Activated CD4-positive, alpha-beta T cell treated with anti-CD3 and anti-CD28 coated beads, Interleukin-2, amount 10 ng/mL, durations not matched to agents 7 days and 5 days (primary cell): ENCODE data around the gene TDRD9. TPM values are rescaled to one million over a fixed set of nuclear protein-coding genes. Genes with fewer than 3 reads are reported as not detected.

Experiments used
- CTCF ChIA-PET: fragments of 350-600 bp; sonication (Branson Sonifier 250); formaldehyde crosslinking; loops from one replicate; lab custom pipeline; 2021; ENCODE audit warnings: antibody characterized with exemption; lab: Charles Lee
- POLR2A ChIA-PET: fragments of 350-600 bp; sonication (Branson Sonifier 250); formaldehyde crosslinking; loops from one replicate; lab custom pipeline; 2021; ENCODE audit warnings: antibody characterized with exemption; lab: Charles Lee
- DNase-seq: peaks from one replicate; pipeline ENCODE4 v3.0.0-alpha.2; 2020
- H3K27ac Mint-ChIP-seq: one replicate; pipeline ENCODE4 v1.8.0; 2021; ENCODE audit warnings: mild to moderate bottlenecking, moderate library complexity, mixed read lengths
- H3K27me3 Mint-ChIP-seq: one replicate; pipeline ENCODE4 v1.8.0; 2021; ENCODE audit warnings: mixed read lengths
- H3K36me3 Mint-ChIP-seq: one replicate; pipeline ENCODE4 v1.8.0; 2021; ENCODE audit warnings: low read depth, mixed read lengths
- H3K4me1 Mint-ChIP-seq: one replicate; pipeline ENCODE4 v1.8.0; 2021; ENCODE audit warnings: mixed read lengths
- H3K4me3 Mint-ChIP-seq: one replicate; pipeline ENCODE4 v1.8.0; 2021; ENCODE audit warnings: mild to moderate bottlenecking, moderate library complexity, mixed read lengths
- H3K9me3 Mint-ChIP-seq: one replicate; pipeline ENCODE4 v1.8.0; 2021; ENCODE audit warnings: mixed read lengths
- total RNA-seq, 2 experiments: library from RNA; stranded (reverse); gene quantifications; one replicate each; pipeline ENCODE4 v1.2.3, GENCODE V29; 2021

The TDRD9 gene
- total RNA-seq, 2 experiments from 2014 or later: 0.60 to 0.62 TPM

DNA sequence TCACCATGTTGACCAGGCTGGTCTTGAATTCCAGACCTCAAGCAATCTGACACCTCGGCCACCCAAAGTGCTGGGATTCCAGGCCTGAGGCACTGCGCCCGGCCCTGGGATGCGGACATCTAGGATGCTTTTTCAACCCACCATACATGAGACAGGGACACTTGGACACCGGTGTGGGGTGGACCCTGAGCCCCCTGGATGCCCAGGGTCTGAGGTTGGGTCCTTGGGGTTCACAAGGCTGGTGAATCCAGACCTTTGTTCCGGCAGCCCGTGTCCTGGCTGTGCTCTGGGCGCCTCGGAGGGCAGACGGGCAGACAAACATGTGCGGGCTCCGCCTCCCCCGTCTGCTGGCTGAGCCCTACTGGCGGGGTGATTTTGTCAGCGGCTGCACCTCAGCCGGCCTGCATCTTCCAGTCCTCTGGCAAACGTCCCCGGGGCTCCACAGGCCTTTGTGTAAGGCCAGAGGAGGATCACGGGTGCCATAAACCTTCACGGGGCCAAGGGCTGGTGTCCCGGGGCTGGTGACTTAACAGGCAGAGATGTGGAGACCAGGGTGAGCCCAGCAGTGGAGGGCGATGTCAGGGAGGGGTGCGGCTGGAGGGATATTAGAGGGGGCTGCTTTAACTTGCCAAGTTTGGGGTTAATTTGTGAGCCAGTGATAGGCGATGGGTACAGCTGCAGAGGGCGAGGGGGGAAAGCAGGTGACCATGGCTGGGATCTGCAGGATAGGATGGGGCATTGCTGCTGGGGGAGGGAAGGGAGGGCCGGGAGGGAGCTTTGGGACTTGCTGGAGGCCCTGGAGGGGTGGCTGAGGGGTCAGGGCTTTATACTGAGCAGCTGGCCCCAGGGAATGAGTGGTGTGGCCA lies 163.0 kb downstream of the TDRD9 start:
- no peak overlapping the region for H3K27ac Mint-ChIP-seq
- CTCF ChIA-PET: no interaction called here
- H3K4me1 Mint-ChIP-seq: peaks cover 3% of the 10 kb centered on the region
- DNase-seq: no peak
- POLR2A ChIA-PET: no interaction called here
- no peak overlapping the region for H3K4me3 Mint-ChIP-seq
- no peaks in the 10 kb centered on the region for H3K36me3 Mint-ChIP-seq
- H3K27me3 Mint-ChIP-seq: peaks cover 2% of the 10 kb centered on the region
- no peaks in the 10 kb centered on the region for H3K9me3 Mint-ChIP-seq

DNA sequence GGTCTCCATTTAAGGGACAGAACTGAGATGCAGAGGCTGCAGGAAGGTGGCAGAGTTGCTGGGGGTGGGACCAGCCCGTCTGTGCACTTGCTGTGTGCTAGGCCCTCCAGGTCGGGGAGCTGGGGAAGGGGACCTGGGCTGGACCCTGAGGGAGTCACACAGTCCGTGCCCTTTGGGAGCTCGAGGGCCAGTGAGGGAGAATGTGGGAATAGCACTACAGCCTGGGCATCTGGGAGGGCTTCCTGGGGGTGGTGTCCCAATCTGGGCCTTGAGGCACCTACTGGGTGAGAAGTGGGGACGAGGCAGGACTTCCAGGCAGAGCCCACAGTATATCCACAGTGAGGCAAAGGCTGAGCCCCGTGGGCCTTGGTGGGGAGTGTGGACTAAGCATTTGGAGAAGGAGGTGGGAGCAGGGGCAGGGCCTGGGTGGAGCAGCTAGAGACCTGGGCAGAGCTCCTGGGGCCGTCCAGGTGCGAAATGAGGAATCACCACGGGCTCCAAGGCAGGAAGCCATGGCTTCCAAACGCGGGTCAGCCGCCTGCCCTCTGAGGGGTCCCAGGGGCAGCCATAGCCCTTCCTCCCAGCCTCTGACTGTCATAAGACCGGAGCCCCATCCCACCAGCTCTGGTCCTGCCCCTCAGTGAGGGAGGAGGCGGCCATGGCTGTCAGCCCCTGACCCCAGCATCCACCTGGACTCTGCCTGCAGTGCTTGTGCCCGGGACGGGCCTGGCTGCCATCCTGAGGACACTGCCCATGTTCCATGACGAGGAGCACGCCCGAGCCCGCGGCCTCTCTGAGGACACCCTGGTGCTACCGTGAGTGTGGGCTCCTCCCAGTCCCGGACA lies 163.9 kb downstream of the TDRD9 start:
- DNase-seq: no peak
- CTCF ChIA-PET: no interaction called here
- POLR2A ChIA-PET: no interaction called here

DNA sequence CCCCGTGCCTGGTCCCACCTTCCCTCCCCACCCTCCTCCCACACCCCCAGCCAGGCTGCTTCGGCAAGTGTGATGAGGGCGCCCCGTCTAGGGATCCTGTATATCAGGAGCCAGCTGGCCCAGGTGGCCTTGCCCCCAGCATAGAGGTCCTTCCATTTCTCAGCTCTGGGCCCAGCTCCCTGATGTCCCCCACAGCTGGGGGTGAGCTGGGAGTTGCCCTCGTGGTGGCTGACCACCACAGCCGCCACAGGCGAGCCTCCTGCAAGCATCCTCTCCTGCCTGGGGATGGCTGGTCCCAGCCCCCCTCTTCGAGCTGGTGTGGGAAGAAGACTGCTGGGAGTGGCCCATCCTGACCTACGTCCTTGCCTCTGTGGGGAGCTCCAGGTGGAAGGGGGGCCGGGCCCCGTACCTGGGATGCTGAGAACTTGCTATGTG lies 164.7 kb downstream of the TDRD9 start:
- ChIA-PET POLR2A (no interaction called here), CTCF (interaction anchor here (2.4 kb wide), 1 partner anchor 15 kb away, joined by 16 read pairs; no protein-coding TSS in a partner anchor)
- no peak for DNase-seq
- Mint-ChIP-seq H3K9me3 (no peaks in the 10 kb centered on the region), H3K4me3 (no peak overlapping the region), H3K4me1 (peaks cover 3% of the 10 kb centered on the region), H3K36me3 (no peaks in the 10 kb centered on the region), H3K27ac (no peak overlapping the region), H3K27me3 (no peaks in the 10 kb centered on the region)

More for the DNA sequence above, 163.9 kb downstream of the TDRD9 start:
- no peaks in the 10 kb centered on the region for H3K9me3 Mint-ChIP-seq
- no peak overlapping the region for H3K4me3 Mint-ChIP-seq
- H3K27ac Mint-ChIP-seq: no peak overlapping the region
- no peaks in the 10 kb centered on the region for H3K27me3 Mint-ChIP-seq
- H3K36me3 Mint-ChIP-seq: no peaks in the 10 kb centered on the region
- peaks cover 3% of the 10 kb centered on the region for H3K4me1 Mint-ChIP-seq

DNA sequence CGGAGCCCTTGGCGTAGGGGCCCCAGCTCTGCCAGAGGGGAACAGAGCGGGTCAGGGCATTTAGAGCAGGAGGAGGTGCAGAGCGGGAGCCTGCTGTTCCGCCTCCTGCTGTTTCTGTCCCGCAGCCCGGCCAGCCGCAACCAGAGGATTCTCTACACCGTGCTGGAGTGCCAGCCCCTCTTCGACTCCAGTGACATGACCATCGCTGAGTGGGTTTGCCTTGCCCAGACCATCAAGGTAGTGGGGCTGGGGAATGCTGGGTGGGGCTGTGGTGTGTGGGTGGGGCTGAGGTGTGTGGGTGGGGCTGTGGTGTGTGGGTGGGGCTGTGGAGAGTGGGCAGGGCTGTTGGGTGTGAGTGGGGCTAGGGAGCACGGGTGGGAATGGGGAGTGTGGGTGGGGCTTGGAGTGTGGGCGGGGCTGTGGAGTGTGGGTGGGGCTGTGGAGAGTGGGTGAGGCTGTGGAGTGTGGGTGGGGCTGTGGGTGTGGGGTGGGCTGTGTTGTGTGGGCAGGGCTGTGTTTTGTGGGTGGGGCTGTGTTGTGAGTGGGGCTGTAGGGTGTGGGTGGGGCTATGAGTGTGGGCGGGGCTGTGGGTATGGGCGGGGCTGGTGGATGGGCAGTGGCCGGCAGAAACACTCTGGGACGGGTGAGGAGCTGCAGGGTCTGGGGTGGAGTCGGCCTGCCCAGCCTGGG lies 165.3 kb downstream of the TDRD9 start:
- Mint-ChIP-seq H3K27me3 (no peaks in the 10 kb centered on the region), H3K27ac (no peak overlapping the region), H3K36me3 (no peaks in the 10 kb centered on the region), H3K9me3 (no peaks in the 10 kb centered on the region), H3K4me1 (peaks cover 3% of the 10 kb centered on the region), H3K4me3 (no peak overlapping the region)
- POLR2A ChIA-PET: no interaction called here
- CTCF ChIA-PET: interaction anchor here (2.4 kb wide), 1 partner anchor 16 kb away, joined by 16 read pairs; no protein-coding TSS in a partner anchor
- DNase-seq: no peak

DNA sequence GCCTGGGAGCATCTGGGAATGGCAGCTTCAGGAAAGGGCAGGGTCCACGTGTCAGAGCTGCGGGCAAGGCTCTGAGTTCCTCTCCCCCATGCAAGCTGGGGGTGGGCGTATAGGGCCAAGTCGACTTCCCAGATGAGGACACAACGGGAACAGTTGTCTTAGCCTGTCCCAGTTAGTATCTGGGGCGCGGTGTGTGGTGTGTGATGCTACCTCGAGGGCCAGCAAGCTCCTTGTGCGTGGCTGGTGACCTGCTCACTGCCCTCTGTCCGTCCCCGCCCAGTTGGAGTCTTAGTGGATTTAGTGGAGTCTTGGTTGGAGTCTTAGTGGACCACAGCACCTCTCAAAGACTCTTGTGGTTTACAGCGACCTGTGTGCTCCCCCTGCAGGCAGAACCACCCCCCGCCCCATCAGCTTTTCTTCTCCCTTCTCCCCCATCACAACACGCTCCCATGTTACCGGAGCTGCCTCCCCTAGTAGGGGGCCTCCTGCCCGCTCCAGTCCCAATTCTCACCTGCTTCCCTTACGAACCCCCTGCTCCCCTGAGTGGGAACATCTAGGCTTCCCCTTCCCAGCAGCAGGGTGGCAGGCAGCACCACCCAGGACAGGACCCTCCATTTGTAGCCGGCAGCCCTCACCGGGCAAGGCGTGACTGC lies 165.9 kb downstream of the TDRD9 start:
- H3K27me3 Mint-ChIP-seq: no peaks in the 10 kb centered on the region
- no peak overlapping the region for H3K27ac Mint-ChIP-seq
- ChIA-PET CTCF (interaction anchor here (0.7 to 2.4 kb wide), 3 partner anchors 16 to 93 kb away, joined by 3 to 16 read pairs (median 3); no protein-coding TSS in a partner anchor), POLR2A (no interaction called here)
- H3K9me3 Mint-ChIP-seq: no peaks in the 10 kb centered on the region
- no peaks in the 10 kb centered on the region for H3K36me3 Mint-ChIP-seq
- no peak overlapping the region for H3K4me3 Mint-ChIP-seq
- no peak for DNase-seq
- H3K4me1 Mint-ChIP-seq: peaks cover 3% of the 10 kb centered on the region

DNA sequence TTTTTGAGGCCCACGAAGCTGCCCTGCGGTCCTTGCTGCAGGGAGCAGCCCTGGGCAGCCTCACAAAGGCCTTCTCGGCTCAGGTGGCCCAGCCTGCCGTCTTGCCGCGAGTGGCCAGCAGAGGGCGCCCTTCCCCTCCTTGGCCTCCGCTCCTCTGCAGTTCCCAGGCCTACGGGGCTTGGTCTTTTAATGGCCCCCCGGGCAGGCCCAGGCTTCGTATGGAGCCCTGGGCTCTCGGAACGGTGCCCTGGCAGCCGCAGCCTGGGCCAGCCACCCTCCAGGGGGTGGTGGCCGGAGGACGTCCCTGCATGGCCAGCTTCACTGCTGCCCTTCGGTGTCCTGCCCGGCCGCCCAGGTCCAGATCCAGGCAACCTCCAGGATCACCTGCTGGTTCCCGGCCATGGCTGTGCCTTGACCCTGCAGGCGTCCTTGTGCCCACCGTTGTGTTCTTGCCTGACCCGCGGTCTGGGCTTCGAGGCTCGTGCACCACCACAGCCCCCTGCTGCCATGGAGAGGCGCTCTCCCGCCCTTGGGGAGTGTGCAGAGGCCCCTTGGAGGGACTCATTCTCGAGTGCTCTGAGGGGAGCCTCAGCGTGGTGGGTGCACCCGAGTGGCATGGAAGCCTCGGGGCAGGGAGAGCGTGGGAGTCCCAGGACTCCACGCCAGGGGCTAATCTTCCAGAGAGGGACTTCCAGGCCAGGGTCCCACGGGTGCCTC lies 166.6 kb downstream of the TDRD9 start:
- H3K4me3 Mint-ChIP-seq: no peak overlapping the region
- no peaks in the 10 kb centered on the region for H3K27me3 Mint-ChIP-seq
- no peak overlapping the region for H3K27ac Mint-ChIP-seq
- ChIA-PET POLR2A (no interaction called here), CTCF (interaction anchor here (0.7 to 2.4 kb wide), 3 partner anchors 17 to 92 kb away, joined by 3 to 16 read pairs (median 3); no protein-coding TSS in a partner anchor)
- DNase-seq: peak; percentile 74
- H3K4me1 Mint-ChIP-seq: peaks cover 3% of the 10 kb centered on the region
- H3K36me3 Mint-ChIP-seq: no peaks in the 10 kb centered on the region
- no peaks in the 10 kb centered on the region for H3K9me3 Mint-ChIP-seq

DNA sequence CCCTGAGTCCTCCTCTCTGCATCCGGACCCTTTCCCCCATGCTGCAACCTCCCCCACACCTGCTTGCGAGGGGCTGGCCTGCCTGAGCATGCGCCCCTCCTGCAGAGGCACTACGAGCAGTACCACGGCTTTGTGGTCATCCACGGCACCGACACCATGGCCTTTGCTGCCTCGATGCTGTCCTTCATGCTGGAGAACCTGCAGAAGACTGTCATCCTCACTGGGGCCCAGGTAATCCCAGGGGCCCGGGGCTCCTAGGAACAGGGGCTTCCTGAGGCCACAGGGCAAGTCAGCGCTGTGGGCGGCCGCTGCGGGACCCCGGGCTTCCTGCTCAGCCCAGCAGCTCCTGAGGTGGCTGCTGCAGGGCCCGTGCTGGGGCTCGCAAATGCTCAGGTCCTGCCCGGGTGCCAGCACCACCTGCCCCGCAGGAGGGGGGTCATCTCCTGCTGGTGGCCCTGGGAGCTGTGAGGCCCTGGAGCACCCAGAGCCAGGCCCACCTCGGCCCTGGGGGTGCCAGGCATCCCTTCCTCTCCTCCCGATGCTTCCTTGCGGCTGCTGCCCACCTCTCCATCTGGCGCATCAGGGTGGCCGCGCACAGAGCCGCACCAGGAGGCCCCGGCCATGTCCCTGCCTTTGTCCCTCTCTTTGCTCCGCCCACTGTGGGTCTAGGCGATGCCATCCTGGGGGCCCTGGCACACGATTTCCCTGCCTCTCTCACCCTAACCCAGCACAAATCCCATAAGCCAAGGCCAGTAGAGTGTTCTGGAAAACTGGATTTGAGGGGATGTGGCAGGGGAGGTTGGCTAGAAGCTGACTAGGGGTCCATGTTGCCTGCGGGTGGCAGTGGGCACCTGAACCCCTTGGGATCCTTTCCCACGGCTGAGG lies 167.4 kb downstream of the TDRD9 start:
- ChIA-PET POLR2A (no interaction called here), CTCF (no interaction called here)
- no peaks in the 10 kb centered on the region for H3K36me3 Mint-ChIP-seq
- no peak overlapping the region for H3K4me3 Mint-ChIP-seq
- no peak for DNase-seq
- peaks cover 3% of the 10 kb centered on the region for H3K4me1 Mint-ChIP-seq
- H3K27ac Mint-ChIP-seq: no peak overlapping the region
- H3K27me3 Mint-ChIP-seq: no peaks in the 10 kb centered on the region
- H3K9me3 Mint-ChIP-seq: no peaks in the 10 kb centered on the region

DNA sequence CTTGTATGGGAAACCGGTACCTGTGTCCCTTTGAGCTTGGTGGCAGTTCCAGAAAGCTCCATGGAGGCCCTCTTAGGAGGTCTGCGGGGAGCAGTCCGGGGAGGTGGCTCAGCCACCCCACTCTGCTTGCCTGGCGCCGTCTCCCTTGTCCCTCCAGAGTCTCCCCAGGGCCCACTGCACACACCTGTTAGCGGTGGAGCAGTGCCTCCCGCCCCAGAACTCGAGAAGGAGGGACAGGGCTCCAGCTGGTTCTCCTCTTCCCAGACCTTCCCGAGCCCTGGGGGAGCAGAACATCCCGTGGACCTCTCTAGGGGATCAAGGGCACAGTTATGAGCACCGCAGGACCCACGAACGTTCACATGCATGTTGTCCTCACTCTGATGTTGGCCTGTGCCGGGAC lies 168.1 kb downstream of the TDRD9 start:
- Mint-ChIP-seq H3K27ac (no peak overlapping the region), H3K4me3 (no peak overlapping the region), H3K4me1 (peaks cover 3% of the 10 kb centered on the region), H3K27me3 (no peaks in the 10 kb centered on the region), H3K36me3 (no peaks in the 10 kb centered on the region), H3K9me3 (no peaks in the 10 kb centered on the region)
- ChIA-PET CTCF (no interaction called here), POLR2A (no interaction called here)
- no peak for DNase-seq

DNA sequence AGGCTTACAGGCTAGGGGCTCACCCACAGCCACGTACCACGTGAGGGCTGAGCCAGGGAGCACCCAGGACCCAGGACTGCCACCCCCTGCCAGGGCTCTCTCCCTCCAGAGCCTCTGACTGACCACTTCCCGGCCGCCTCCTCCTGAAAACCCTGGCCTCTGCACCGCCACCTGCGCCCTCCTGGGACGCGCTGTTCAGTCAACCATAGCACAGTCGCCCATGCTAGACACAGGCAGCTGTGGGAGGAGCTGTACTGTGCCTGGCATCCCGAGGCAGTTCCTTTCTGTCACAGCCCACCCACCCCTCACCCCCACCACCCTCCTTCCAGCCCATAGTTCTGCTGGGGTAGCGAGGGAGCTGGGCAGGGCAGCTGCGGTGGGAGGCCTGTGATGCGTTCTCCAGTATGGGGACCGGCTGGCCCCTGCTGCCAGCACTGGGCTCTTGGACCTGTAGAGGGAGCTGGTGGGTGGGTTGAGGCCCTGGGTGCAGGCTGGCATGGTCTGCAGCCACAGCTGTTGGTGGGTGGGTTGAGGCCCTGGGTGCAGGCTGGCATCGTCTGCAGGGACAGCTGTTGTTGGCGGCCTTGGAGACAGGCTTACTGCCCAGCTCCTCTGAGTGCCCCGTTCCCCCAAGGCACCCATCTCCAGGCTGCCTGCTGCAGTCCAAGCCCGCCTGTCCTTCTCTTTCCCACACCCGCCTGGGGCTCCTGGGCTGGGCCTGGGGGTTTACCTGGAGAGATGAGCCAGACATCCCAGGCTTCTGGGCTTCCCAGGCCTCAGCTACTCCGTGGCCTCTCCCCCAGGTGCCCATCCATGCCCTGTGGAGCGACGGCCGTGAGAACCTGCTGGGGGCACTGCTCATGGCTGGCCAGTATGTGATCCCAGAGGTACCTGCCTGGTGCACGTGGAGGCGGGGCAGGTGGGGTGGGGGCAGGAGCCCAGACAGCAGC lies 168.8 kb downstream of the TDRD9 start:
- Mint-ChIP-seq H3K36me3 (no peaks in the 10 kb centered on the region), H3K27ac (no peak overlapping the region), H3K27me3 (no peaks in the 10 kb centered on the region), H3K4me3 (no peak overlapping the region), H3K4me1 (peaks cover 3% of the 10 kb centered on the region), H3K9me3 (no peaks in the 10 kb centered on the region)
- CTCF ChIA-PET: no interaction called here
- POLR2A ChIA-PET: no interaction called here
- DNase-seq: no peak

DNA sequence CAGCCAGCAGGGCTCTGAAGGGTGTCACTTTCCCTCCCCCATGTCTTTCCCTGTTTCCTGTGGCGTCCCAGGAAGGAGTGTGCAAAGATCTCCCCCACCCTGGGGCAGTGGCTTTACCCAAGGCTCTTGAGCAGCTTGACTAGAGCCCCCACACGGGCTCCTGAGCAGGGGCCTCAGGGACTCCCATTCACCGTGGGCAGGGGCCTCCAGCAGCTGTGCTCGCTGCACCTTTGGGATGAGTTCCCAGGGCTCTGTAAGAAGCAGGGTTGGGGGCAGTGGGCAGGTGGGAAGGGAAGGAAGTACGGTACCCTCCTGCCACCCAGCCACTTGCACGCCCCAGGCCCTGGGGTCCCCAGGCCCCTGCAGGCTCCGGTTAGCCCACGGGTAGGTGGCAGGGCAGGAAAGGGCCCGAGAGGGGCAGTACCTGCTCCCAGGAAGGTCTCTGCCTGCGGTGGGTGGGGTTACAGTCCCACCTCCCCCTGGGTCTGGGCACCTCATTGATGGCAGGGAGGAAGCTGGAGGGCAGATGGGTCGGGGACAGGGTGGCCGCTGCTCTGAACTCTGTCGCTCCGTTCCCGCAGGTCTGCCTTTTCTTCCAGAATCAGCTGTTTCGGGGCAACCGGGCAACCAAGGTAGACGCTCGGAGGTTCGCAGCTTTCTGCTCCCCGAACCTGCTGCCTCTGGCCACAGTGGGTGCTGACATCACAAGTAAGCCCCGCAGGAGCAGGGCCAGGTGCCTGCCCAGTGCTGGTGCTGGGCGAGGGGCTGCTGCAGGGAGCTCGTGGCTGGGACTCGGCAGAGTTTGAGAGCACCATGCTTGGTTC lies 170.2 kb downstream of the TDRD9 start:
- POLR2A ChIA-PET: no interaction called here
- CTCF ChIA-PET: no interaction called here
- Mint-ChIP-seq H3K36me3 (no peaks in the 10 kb centered on the region), H3K27ac (no peak overlapping the region), H3K4me1 (peaks cover 3% of the 10 kb centered on the region), H3K27me3 (no peaks in the 10 kb centered on the region), H3K9me3 (no peaks in the 10 kb centered on the region), H3K4me3 (no peak overlapping the region)
- DNase-seq: no peak
